HG03103 (cell line): Measurements from ENCODE around the gene RERE.
A peak's percentile ranks its signal among the peaks of the same experiment; 100 is the strongest.

ENCODE experiments used
- ATAC-seq: cut with Tn5 transposase; IDR thresholded peaks from one replicate; pipeline ENCODE4 v1.9.1; 2021; ENCODE audit warnings: low read depth; ENCODE audit not compliant: unreplicated experiment

RERE gene

GRCh38 chr1:8674481-8674880, 143.0 kb downstream of the RERE start:
- ATAC-seq = no peak

GRCh38 chr1:8671306-8671917, 146.0 kb downstream of the RERE start:
- ATAC-seq = no peak

GRCh38 chr1:8670371-8670818, 147.0 kb downstream of the RERE start:
- ATAC-seq = no peak

GRCh38 chr1:8669606-8670335, 147.7 kb downstream of the RERE start:
- no peak for ATAC-seq

GRCh38 chr1:8667869-8668594, 149.4 kb downstream of the RERE start:
- no peak for ATAC-seq

GRCh38 chr1:8666389-8667167, 150.9 kb downstream of the RERE start:
- no peak for ATAC-seq

- ATAC-seq = no peak
Measured at GRCh38 chr1:8665833-8666232, 151.6 kb downstream of the RERE start.

GRCh38 chr1:8664887-8665286, 152.6 kb downstream of the RERE start:
- ATAC-seq = no peak

- ATAC-seq = peak; percentile 55
Measured at GRCh38 chr1:8663915-8664329, 153.5 kb downstream of the RERE start.

GRCh38 chr1:8663090-8663802, 154.2 kb downstream of the RERE start:
- ATAC-seq = no peak

- ATAC-seq = no peak
Measured at GRCh38 chr1:8662380-8663072, 154.9 kb downstream of the RERE start.

GRCh38 chr1:8661185-8662110, 156.0 kb downstream of the RERE start:
- ATAC-seq = no peak

GRCh38 chr1:8660411-8660828, 157.0 kb downstream of the RERE start:
- no peak for ATAC-seq

- no peak for ATAC-seq
Measured at GRCh38 chr1:8659593-8659992, 157.8 kb downstream of the RERE start.

- no peak for ATAC-seq
Measured at GRCh38 chr1:8653878-8654277, 163.6 kb downstream of the RERE start.

GRCh38 chr1:8652467-8653046, 164.9 kb downstream of the RERE start:
- no peak for ATAC-seq

GRCh38 chr1:8651962-8652361, 165.5 kb downstream of the RERE start:
- ATAC-seq = no peak

- no peak for ATAC-seq
Measured at GRCh38 chr1:8651236-8651890, 166.1 kb downstream of the RERE start.
